NCI-H2081 treated with DMSO at 0.1 percent for 48 hours (cell line): Measurements from ENCODE around the gene TPPP.

Experiments
- DNase-seq: peaks from one replicate; lab custom pipeline; 2025; lab: John Stamatoyannopoulos, UW

The TPPP gene

GRCh38 chr5:624118-624950 lies 68.8 kb downstream of the TPPP start:
- no peak for DNase-seq

GRCh38 chr5:623531-623930 lies 69.6 kb downstream of the TPPP start:
- DNase-seq = no peak

GRCh38 chr5:622946-623522 lies 70.1 kb downstream of the TPPP start:
- no peak for DNase-seq

GRCh38 chr5:622359-622758 lies 70.8 kb downstream of the TPPP start:
- no peak for DNase-seq

- DNase-seq = no peak
Observed at GRCh38 chr5:621341-621761, 71.8 kb downstream of the TPPP start.

- DNase-seq = no peak
Observed at GRCh38 chr5:620586-621180, 72.5 kb downstream of the TPPP start.

GRCh38 chr5:620152-620551 lies 73.0 kb downstream of the TPPP start:
- DNase-seq = no peak

- no peak for DNase-seq
Observed at GRCh38 chr5:619444-619843, 73.7 kb downstream of the TPPP start.

- no peak for DNase-seq
Observed at GRCh38 chr5:618450-618849, 74.7 kb downstream of the TPPP start.

- no peak for DNase-seq
Observed at GRCh38 chr5:617896-618295, 75.3 kb downstream of the TPPP start.

GRCh38 chr5:616484-617039 lies 76.6 kb downstream of the TPPP start:
- DNase-seq = no peak

GRCh38 chr5:612498-613424 lies 80.4 kb downstream of the TPPP start:
- DNase-seq = no peak

- DNase-seq = peak; percentile 78
Observed at GRCh38 chr5:611731-612486, 81.2 kb downstream of the TPPP start, which contains the start of gene CEP72. Gene CEP72 (plus strand): TSS chr5:612340. CDS start chr5:612362, 22 bp downstream.

- DNase-seq = no peak
Observed at GRCh38 chr5:610744-611730, 82.1 kb downstream of the TPPP start.

GRCh38 chr5:610011-610743 lies 83.0 kb downstream of the TPPP start:
- no peak for DNase-seq
